Neural progenitor cell (in vitro differentiated cells): ENCODE measurements around the gene SEC14L3. TPM values are rescaled to one million over a fixed set of nuclear protein-coding genes. Genes with fewer than 3 reads are reported as not detected.

Experiments
- DNase-seq: peaks from one replicate; pipeline ENCODE4 v3.0.0-alpha.2; 2016; ENCODE audit warnings: low spot score
- H2AFZ ChIP-seq: fragments of 200-600 bp; sonication (generic); replicated peaks from 2 replicates; pipeline ENCODE4 v1.6.1; 2016; ENCODE audit warnings: antibody characterized with exemption
- H3F3A ChIP-seq: fragments of 200-600 bp; sonication (generic); 2 replicates; pipeline ENCODE4 v1.6.1; 2016; ENCODE audit warnings: antibody characterized with exemption, low read depth
- H3K27ac ChIP-seq: fragments of 200-600 bp; sonication (generic); 2 replicates; pipeline ENCODE4 v1.5.1; 2016; ENCODE audit warnings: mild to moderate bottlenecking
- H3K27me3 ChIP-seq: fragments of 200-600 bp; sonication (generic); 2 replicates; pipeline ENCODE4 v1.6.1; 2016; ENCODE audit warnings: mild to moderate bottlenecking, moderate library complexity
- H3K36me3 ChIP-seq: fragments of 200-600 bp; sonication (generic); 2 replicates; pipeline ENCODE4 v1.5.1; 2016
- H3K4me1 ChIP-seq: fragments of 200-600 bp; sonication (generic); 2 replicates; pipeline ENCODE4 v1.6.1; 2016; ENCODE audit warnings: mixed run types
- H3K4me2 ChIP-seq: fragments of 200-600 bp; sonication (generic); 2 replicates; pipeline ENCODE4 v1.6.1; 2016
- H3K4me3 ChIP-seq: fragments of 200-600 bp; sonication (generic); 2 replicates; pipeline ENCODE4 v1.5.1; 2016
- H3K79me2 ChIP-seq: fragments of 200-600 bp; sonication (generic); 2 replicates; pipeline ENCODE4 v1.6.1; 2016; ENCODE audit warnings: low read depth
- H3K9ac ChIP-seq: fragments of 200-600 bp; sonication (generic); 2 replicates; pipeline ENCODE4 v1.6.1; 2016
- H3K9me3 ChIP-seq: fragments of 200-600 bp; sonication (generic); 2 replicates; pipeline ENCODE4 v1.5.1; 2016; ENCODE audit warnings: low read depth
- H4K20me1 ChIP-seq: fragments of 200-600 bp; sonication (generic); 2 replicates; pipeline ENCODE4 v1.6.1; 2016; ENCODE audit warnings: low read depth
- H3K27ac Mint-ChIP-seq: 3 replicates; pipeline ENCODE4 v1.8.0; 2021; ENCODE audit warnings: mixed read lengths
- H3K27me3 Mint-ChIP-seq: 2 replicates; pipeline ENCODE4 v1.8.0; 2022; ENCODE audit warnings: low read depth, mild to moderate bottlenecking, inconsistent platforms, moderate library complexity, mixed read lengths; ENCODE audit not compliant: insufficient read depth
- H3K36me3 Mint-ChIP-seq: 3 replicates; pipeline ENCODE4 v1.8.0; 2021; ENCODE audit warnings: mixed read lengths
- H3K4me1 Mint-ChIP-seq: 3 replicates; pipeline ENCODE4 v1.8.0; 2021; ENCODE audit warnings: mixed read lengths
- H3K4me3 Mint-ChIP-seq: 3 replicates; pipeline ENCODE4 v1.8.0; 2021; ENCODE audit warnings: mild to moderate bottlenecking, moderate library complexity, mixed read lengths
- H3K9me3 Mint-ChIP-seq: 3 replicates; pipeline ENCODE4 v1.8.0; 2020; ENCODE audit warnings: mixed read lengths
- CTCF ChIP-seq: fragments of 200-600 bp; sonication (generic); IDR thresholded peaks from 2 replicates; pipeline ENCODE4 v1.5.1; 2017; ENCODE audit warnings: antibody characterized with exemption, mild to moderate bottlenecking
- EZH2 ChIP-seq: fragments of 200-600 bp; sonication (generic); IDR thresholded peaks from 2 replicates; pipeline ENCODE4 v1.6.1; 2017; ENCODE audit warnings: antibody characterized with exemption, mild to moderate bottlenecking, moderate library complexity
- EZH2phosphoT487 ChIP-seq: fragments of 200-600 bp; sonication (generic); IDR thresholded peaks from 2 replicates; pipeline ENCODE4 v1.6.1; 2017; ENCODE audit warnings: antibody characterized with exemption
- total RNA-seq: library from RNA; depleted of rRNA; stranded (reverse); fragments of >200 nt; gene quantifications from 2 replicates; pipeline ENCODE4 v1.2.3, GENCODE V29; 2015; ENCODE audit warnings: low replicate concordance

The SEC14L3 gene
- total RNA-seq, 1 donor from 2014 or later = not detected

GRCh38 chr22:30474683-30475424, 3.0 kb upstream of the SEC14L3 start:
- Histone ChIP-seq H2AFZ (no peak overlapping the region), H3K79me2 (no peaks in the 10 kb centered on the region), H4K20me1 (no peaks in the 10 kb centered on the region), H3K9ac (no peak overlapping the region), H3K27ac (no peak overlapping the region), H3K36me3 (no peaks in the 10 kb centered on the region), H3K27me3 (peaks cover 3% of the 10 kb centered on the region), H3K9me3 (no peaks in the 10 kb centered on the region), H3F3A (no peaks in the 10 kb centered on the region), H3K4me2 (no peak overlapping the region), H3K4me1 (no peaks in the 10 kb centered on the region), H3K4me3 (no peak overlapping the region)
- Mint-ChIP-seq H3K36me3 (no peaks in the 10 kb centered on the region), H3K27me3 (peaks cover 8% of the 10 kb centered on the region), H3K27ac (no peak overlapping the region), H3K4me3 (no peak overlapping the region), H3K9me3 (no peaks in the 10 kb centered on the region), H3K4me1 (no peaks in the 10 kb centered on the region)
- TF ChIP-seq CTCF = no peak
- TF ChIP-seq EZH2 = no peak
- TF ChIP-seq EZH2phosphoT487 = no peak
- no peak for DNase-seq

GRCh38 chr22:30474121-30474520, 2.3 kb upstream of the SEC14L3 start:
- no peak overlapping the region for H3K27ac Mint-ChIP-seq
- H3K36me3 ChIP-seq = no peaks in the 10 kb centered on the region
- DNase-seq = no peak
- no peak overlapping the region for H3K4me3 Mint-ChIP-seq
- TF ChIP-seq EZH2phosphoT487 (no peak), EZH2 (no peak), CTCF (no peak)
- no peak overlapping the region for H3K4me2 ChIP-seq
- H3K27me3 Mint-ChIP-seq = peaks cover 7% of the 10 kb centered on the region
- no peaks in the 10 kb centered on the region for H4K20me1 ChIP-seq
- H3K79me2 ChIP-seq = no peaks in the 10 kb centered on the region
- H3K9me3 Mint-ChIP-seq = no peaks in the 10 kb centered on the region
- H3K4me1 ChIP-seq = no peaks in the 10 kb centered on the region
- H2AFZ ChIP-seq = no peak overlapping the region
- peaks cover 3% of the 10 kb centered on the region for H3K27me3 ChIP-seq
- no peak overlapping the region for H3K9ac ChIP-seq
- H3K27ac ChIP-seq = no peak overlapping the region
- no peaks in the 10 kb centered on the region for H3F3A ChIP-seq
- no peak overlapping the region for H3K4me3 ChIP-seq
- no peaks in the 10 kb centered on the region for H3K9me3 ChIP-seq
- no peaks in the 10 kb centered on the region for H3K36me3 Mint-ChIP-seq
- H3K4me1 Mint-ChIP-seq = no peaks in the 10 kb centered on the region

- H3K27ac Mint-ChIP-seq = no peak overlapping the region
- H3K4me1 Mint-ChIP-seq = no peaks in the 10 kb centered on the region
- H3K36me3 Mint-ChIP-seq = no peaks in the 10 kb centered on the region
- Histone ChIP-seq H3K79me2 (no peaks in the 10 kb centered on the region), H3K4me2 (no peak overlapping the region), H3K9ac (no peak overlapping the region), H3K27ac (no peak overlapping the region), H3K4me3 (no peak overlapping the region), H4K20me1 (no peaks in the 10 kb centered on the region), H3K36me3 (no peaks in the 10 kb centered on the region), H3K27me3 (peaks cover 3% of the 10 kb centered on the region), H3K9me3 (no peaks in the 10 kb centered on the region), H2AFZ (no peak overlapping the region), H3K4me1 (no peaks in the 10 kb centered on the region), H3F3A (no peaks in the 10 kb centered on the region)
- peaks cover 10% of the 10 kb centered on the region for H3K27me3 Mint-ChIP-seq
- no peak for DNase-seq
- TF ChIP-seq EZH2phosphoT487 = no peak
- TF ChIP-seq CTCF = no peak
- TF ChIP-seq EZH2 = no peak
- H3K9me3 Mint-ChIP-seq = no peaks in the 10 kb centered on the region
- no peak overlapping the region for H3K4me3 Mint-ChIP-seq
These were observed 1.3 kb upstream of the SEC14L3 start for GRCh38 chr22:30472994-30473720.
